Measurements from ENCODE around the gene S100A4.
"Not testable (repeated sequence)": the region's sequence is repeated elsewhere in the genome, so short reads cannot be mapped to it uniquely, and the experiment has no call there.

Gene S100A4

GRCh38 chr1:153545067-153546055 is at the start of gene S100A4:
Gene S100A4, minus strand, starts transcription at chr1:153545806. Its CDS starts 1,012 bp downstream, at chr1:153544794.
- DNase-seq (ENCODE audit: low spot score), result peak; percentile 74
- in situ Hi-C loops (cut with MboI; ENCODE audit: low pct_unique_long_range_greater_than_20kb, low sequenced_read_pairs, unreplicated experiment), result no loop called here

DNA sequence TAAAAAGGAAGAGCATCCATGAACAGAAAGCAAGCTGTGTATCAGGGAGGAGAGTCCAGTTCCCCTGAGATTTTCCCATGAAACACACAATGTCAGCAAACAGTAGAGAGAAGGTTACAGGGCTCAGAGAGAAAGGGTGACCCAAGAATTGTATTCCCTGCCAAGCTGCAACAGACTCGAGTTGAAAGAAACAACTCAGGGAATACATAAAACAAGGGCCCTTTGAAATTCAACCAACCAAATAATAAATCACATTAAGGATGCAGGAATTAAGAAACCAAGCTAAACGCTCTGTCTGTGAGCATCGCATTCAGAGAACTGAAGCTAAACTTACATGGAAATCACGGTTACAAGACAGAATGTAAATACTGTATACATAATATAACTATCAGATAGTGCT is 47.1 kb upstream of the S100A4 start:
- in situ Hi-C loops (cut with MboI; ENCODE audit: low pct_unique_long_range_greater_than_20kb, low sequenced_read_pairs, unreplicated experiment), result no loop called here
- no peak for DNase-seq (ENCODE audit: low spot score)
- no peak for TF ChIP-seq CTCF (IDR thresholded peaks at IDR 0.05; ENCODE audit: extremely low read depth, insufficient read depth, missing control alignments)

More at GRCh38 chr1:153545067-153546055, at the start of gene S100A4:
- no peak for TF ChIP-seq CTCF (IDR thresholded peaks at IDR 0.05; ENCODE audit: extremely low read depth, insufficient read depth, missing control alignments)

GRCh38 chr1:153588482-153588881 is 42.9 kb upstream of the S100A4 start:
- in situ Hi-C loops (cut with MboI; ENCODE audit: low pct_unique_long_range_greater_than_20kb, low sequenced_read_pairs, unreplicated experiment), result no loop called here
- TF ChIP-seq CTCF (IDR thresholded peaks at IDR 0.05; ENCODE audit: extremely low read depth, insufficient read depth, missing control alignments), result no peak
- DNase-seq (ENCODE audit: low spot score), result no peak

DNA sequence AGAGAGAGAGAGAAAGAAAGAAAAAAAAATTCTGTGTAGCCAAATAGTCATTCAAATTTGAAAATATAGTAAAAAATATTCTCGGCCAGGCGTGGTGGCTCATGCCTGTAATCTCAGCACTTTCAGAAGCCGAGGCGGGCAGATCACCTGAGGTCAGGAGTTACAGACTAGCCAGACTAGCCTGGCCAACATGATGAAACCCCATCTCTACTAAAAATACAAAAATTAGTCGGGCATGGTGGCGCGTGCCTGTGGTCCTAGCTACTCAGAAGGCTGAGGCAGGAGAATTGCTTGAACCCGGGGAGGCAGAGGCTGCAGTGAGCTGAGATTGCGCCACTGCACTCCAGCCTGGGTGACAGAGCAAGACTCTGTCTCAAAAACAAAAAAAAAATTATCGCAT is 42.4 kb upstream of the S100A4 start:
- DNase-seq (ENCODE audit: low spot score); in situ Hi-C loops (cut with MboI; ENCODE audit: low pct_unique_long_range_greater_than_20kb, low sequenced_read_pairs, unreplicated experiment): not testable (repeated sequence)

GRCh38 chr1:153587314-153587713 is 41.7 kb upstream of the S100A4 start:
- no peak for TF ChIP-seq CTCF (IDR thresholded peaks at IDR 0.05; ENCODE audit: extremely low read depth, insufficient read depth, missing control alignments)
- no peak for DNase-seq (ENCODE audit: low spot score)
- in situ Hi-C loops (cut with MboI; ENCODE audit: low pct_unique_long_range_greater_than_20kb, low sequenced_read_pairs, unreplicated experiment), result no loop called here

DNA sequence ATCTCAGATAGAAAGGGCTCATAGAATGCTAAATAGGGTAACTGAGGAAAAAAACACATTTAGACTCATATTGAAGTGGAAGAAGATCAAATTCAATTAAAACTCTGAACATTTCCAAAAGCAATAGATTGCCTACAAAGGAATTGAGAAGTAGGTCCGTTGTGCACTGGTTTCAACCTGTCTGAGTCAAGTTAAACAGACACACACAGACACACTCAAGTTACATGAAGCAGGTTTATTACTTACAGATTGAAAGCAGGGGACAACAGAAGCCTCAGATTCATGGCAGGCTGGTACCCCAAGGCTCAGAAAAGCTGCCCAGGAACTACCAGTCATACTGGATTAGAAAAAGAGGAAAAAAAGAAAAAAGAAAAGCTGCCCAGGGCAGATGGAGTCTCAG is 40.7 kb upstream of the S100A4 start:
- in situ Hi-C loops (cut with MboI; ENCODE audit: low pct_unique_long_range_greater_than_20kb, low sequenced_read_pairs, unreplicated experiment), result no loop called here
- DNase-seq (ENCODE audit: low spot score), result no peak
- TF ChIP-seq CTCF (IDR thresholded peaks at IDR 0.05; ENCODE audit: extremely low read depth, insufficient read depth, missing control alignments), result no peak

DNA sequence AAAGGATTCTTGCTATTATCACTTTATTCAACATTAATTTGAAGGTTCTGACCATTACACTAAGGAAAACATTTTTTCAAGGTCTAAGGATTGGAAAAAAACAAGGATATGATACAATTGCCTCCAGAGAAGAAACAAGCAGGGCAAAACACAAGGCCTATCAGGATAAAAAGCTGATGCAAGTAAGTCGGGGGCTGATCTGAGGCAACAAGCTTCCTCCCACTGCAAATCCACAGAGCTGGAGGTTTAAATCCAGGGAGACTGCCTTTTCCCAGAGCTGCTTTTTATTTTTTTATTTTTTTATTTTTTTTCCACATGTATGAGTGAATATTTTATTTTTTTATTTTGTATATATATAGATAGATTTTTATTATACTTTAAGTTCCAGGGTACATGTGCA is 39.4 kb upstream of the S100A4 start:
- DNase-seq (ENCODE audit: low spot score), result no peak
- no peak for TF ChIP-seq CTCF (IDR thresholded peaks at IDR 0.05; ENCODE audit: extremely low read depth, insufficient read depth, missing control alignments)
- in situ Hi-C loops (cut with MboI; ENCODE audit: low pct_unique_long_range_greater_than_20kb, low sequenced_read_pairs, unreplicated experiment), result no loop called here

Data from GM13977 (cell line).